H1 (cell line): ENCODE measurements around the gene FAM181A. TPM values are rescaled to one million over a fixed set of nuclear protein-coding genes. Genes with fewer than 3 reads are reported as not detected.

Experiments
- CTCF ChIA-PET: fragments of 300-600 bp; sonication (Branson Sonifier 250); formaldehyde crosslinking; loops from one replicate; lab custom pipeline; 2021; ENCODE audit not compliant: partially characterized antibody; lab: Charles Lee
- POLR2A ChIA-PET: fragments of 300-600 bp; sonication (Branson Sonifier 250); formaldehyde crosslinking; loops from one replicate; lab custom pipeline; 2021; ENCODE audit warnings: inconsistent platforms; ENCODE audit not compliant: partially characterized antibody; lab: Charles Lee
- DNase-seq, 2 experiments: peaks; one replicate each; pipeline versions ENCODE4 v3.0.0 to v3.0.0-alpha.2; 2010 to 2022; ENCODE audit warnings: low spot score in 2 of 2, low read depth in 1 of 2, mixed read lengths in 1 of 2
- FAIRE-seq: peaks from 2 replicates; lab custom pipeline; 2011; peaks lifted over from hg19 to GRCh38; lab: Jason Lieb, UNC
- H2AFZ ChIP-seq: 2 replicates; pipeline ENCODE4 v1.8.1; 2012; ENCODE audit warnings: low read length, inconsistent platforms
- H2AK5ac ChIP-seq: 2 replicates; pipeline ENCODE4 v1.6.1; 2013; ENCODE audit warnings: low read depth, low read length
- H2BK120ac ChIP-seq: replicated peaks from 2 replicates; pipeline ENCODE3; 2013; ENCODE audit warnings: low read depth, low read length, inconsistent platforms
- H2BK12ac ChIP-seq: 2 replicates; pipeline ENCODE4 v1.6.1; 2013; ENCODE audit warnings: low read depth, low read length
- H2BK15ac ChIP-seq: 2 replicates; pipeline ENCODE4 v1.6.1; 2013; ENCODE audit warnings: low read length
- H2BK20ac ChIP-seq: 2 replicates; pipeline ENCODE4 v1.6.1; 2013; ENCODE audit warnings: low read length
- H2BK5ac ChIP-seq: 2 replicates; pipeline ENCODE4 v1.6.1; 2013; ENCODE audit warnings: low read depth, low read length
- H3K14ac ChIP-seq: 2 replicates; pipeline ENCODE4 v1.6.1; 2013; ENCODE audit warnings: inconsistent platforms; ENCODE audit not compliant: insufficient read length
- H3K18ac ChIP-seq: 2 replicates; pipeline ENCODE4 v1.6.1; 2013; ENCODE audit warnings: low read length; ENCODE audit errors: extremely low read depth
- H3K23ac ChIP-seq: 2 replicates; pipeline ENCODE4 v1.6.1; 2013; ENCODE audit warnings: inconsistent platforms; ENCODE audit not compliant: insufficient read length
- H3K23me2 ChIP-seq: 2 replicates; pipeline ENCODE4 v1.6.1; 2013; ENCODE audit warnings: low read depth, low read length
- H3K27ac ChIP-seq: 2 replicates; pipeline ENCODE4 v1.6.1; 2011; ENCODE audit warnings: low read depth, low read length, inconsistent platforms
- H3K27me3 ChIP-seq, 4 experiments: replicated peaks in 1 of 4; 1 replicate in 1 of 4; 2 replicates in 3 of 4; pipeline versions ENCODE4 v1.6.1 to v1.8.1; 2011 to 2013; ENCODE audit warnings: low read length in 3 of 4, mild to moderate bottlenecking in 3 of 4, inconsistent platforms in 2 of 4, mixed read lengths in 2 of 4, moderate library complexity in 1 of 4; ENCODE audit not compliant: control insufficient read depth in 3 of 4, insufficient read depth in 3 of 4; ENCODE audit errors: extremely low read depth in 1 of 4
- H3K36me3 ChIP-seq, 4 experiments: 2 replicates each; pipeline versions ENCODE4 v1.6.1 to v1.8.1; 2011 to 2013; ENCODE audit warnings: mild to moderate bottlenecking in 4 of 4, low read length in 3 of 4, moderate library complexity in 2 of 4, control low read depth in 1 of 4, inconsistent platforms in 1 of 4; ENCODE audit not compliant: insufficient read depth in 4 of 4, control insufficient read depth in 2 of 4
- H3K4ac ChIP-seq: replicated peaks from 2 replicates; pipeline ENCODE3; 2013; ENCODE audit warnings: low read length, low read depth, mixed read lengths, inconsistent platforms; ENCODE audit not compliant: insufficient read length
- H3K4me1 ChIP-seq, 4 experiments: replicated peaks in 1 of 4; 1 replicate in 1 of 4; 2 replicates in 3 of 4; pipeline versions ENCODE4 v1.6.1 to v1.8.1; 2011 to 2013; ENCODE audit warnings: low read length in 3 of 4, inconsistent platforms in 2 of 4, mixed read lengths in 1 of 4; ENCODE audit not compliant: insufficient read depth in 4 of 4, control insufficient read depth in 3 of 4
- H3K4me2 ChIP-seq, 2 experiments: 2 replicates each; pipeline versions ENCODE4 v1.6.1 to v1.8.1; 2011 to 2013; ENCODE audit warnings: low read depth in 2 of 2, low read length in 2 of 2, control low read depth in 1 of 2, inconsistent platforms in 1 of 2, mild to moderate bottlenecking in 1 of 2; ENCODE audit not compliant: insufficient read depth in 1 of 2
- H3K4me3 ChIP-seq, 4 experiments: fragments of 200-600, 300-600 bp in 1 of 4; sonication (generic), shearing (Covaris generic), sonication (Bioruptor Twin) in 1 of 4; 2 replicates each; pipeline versions ENCODE4 v1.5.1 to v1.8.1; 2011 to 2016; ENCODE audit warnings: low read length in 4 of 4, low read depth in 3 of 4, control low read depth in 2 of 4, inconsistent platforms in 2 of 4, mild to moderate bottlenecking in 2 of 4, mixed read lengths in 1 of 4, moderate library complexity in 1 of 4; ENCODE audit not compliant: insufficient read depth in 2 of 4; ENCODE audit errors: extremely low read depth in 1 of 4
- H3K56ac ChIP-seq: replicated peaks from 2 replicates; pipeline ENCODE3; 2013; ENCODE audit warnings: low read depth, mild to moderate bottlenecking, mixed read lengths, low read length, inconsistent platforms; ENCODE audit not compliant: insufficient read length
- H3K79me1 ChIP-seq: 2 replicates; pipeline ENCODE4 v1.6.1; 2013; ENCODE audit warnings: low read depth, low read length, control low read depth
- H3K79me2 ChIP-seq, 2 experiments: 2 replicates each; pipeline versions ENCODE4 v1.6.1 to v1.8.1; 2012 to 2013; ENCODE audit warnings: low read length in 2 of 2, mild to moderate bottlenecking in 2 of 2, inconsistent platforms in 1 of 2; ENCODE audit not compliant: insufficient read depth in 2 of 2, control insufficient read depth in 1 of 2
- H3K9ac ChIP-seq, 4 experiments: replicated peaks in 1 of 4; 1 replicate in 1 of 4; 2 replicates in 3 of 4; pipeline versions ENCODE4 v1.6.1 to v1.8.1; 2011 to 2013; ENCODE audit warnings: low read depth in 3 of 4, low read length in 3 of 4, control low read depth in 2 of 4, mild to moderate bottlenecking in 2 of 4, moderate library complexity in 2 of 4, inconsistent platforms in 1 of 4; ENCODE audit errors: extremely low read depth in 1 of 4
- H3K9me3 ChIP-seq, 2 experiments: 2 replicates each; pipeline versions ENCODE4 v1.6.1 to v1.8.1; 2012 to 2013; ENCODE audit warnings: mild to moderate bottlenecking in 2 of 2, moderate library complexity in 2 of 2, control low read depth in 1 of 2, inconsistent platforms in 1 of 2, low read depth in 1 of 2, low read length in 1 of 2, mixed read lengths in 1 of 2; ENCODE audit not compliant: insufficient read depth in 2 of 2
- H4K20me1 ChIP-seq, 2 experiments: replicated peaks in 1 of 2; 2 replicates each; pipeline versions ENCODE3 to v1.8.1; 2011 to 2013; ENCODE audit warnings: inconsistent platforms in 2 of 2, low read length in 2 of 2, mild to moderate bottlenecking in 1 of 2; ENCODE audit not compliant: insufficient read depth in 2 of 2, control insufficient read depth in 1 of 2
- H4K5ac ChIP-seq: 2 replicates; pipeline ENCODE4 v1.6.1; 2013; ENCODE audit warnings: low read length, low read depth, mixed read lengths, inconsistent platforms; ENCODE audit not compliant: insufficient read length
- H4K8ac ChIP-seq: 2 replicates; pipeline ENCODE4 v1.8.0; 2013; ENCODE audit warnings: mild to moderate bottlenecking, moderate library complexity, low read length, inconsistent platforms; ENCODE audit not compliant: insufficient read depth; ENCODE audit errors: extremely low read depth
- H4K91ac ChIP-seq: replicated peaks from 2 replicates; pipeline ENCODE3; 2013; ENCODE audit warnings: low read length, mixed read lengths, inconsistent platforms; ENCODE audit not compliant: insufficient read length
- BCL11A ChIP-seq, 2 experiments: IDR thresholded peaks; one replicate each; pipeline ENCODE4 v1.6.1; 2011; ENCODE audit warnings: low read depth in 2 of 2, low read length in 2 of 2, mild to moderate bottlenecking in 2 of 2
- JUN ChIP-seq: IDR thresholded peaks from 2 replicates; pipeline ENCODE4 v1.6.1; 2011; ENCODE audit warnings: low read depth, mild to moderate bottlenecking, improper control_type of control experiment, low read length
- JUND ChIP-seq: IDR thresholded peaks from 2 replicates; pipeline ENCODE4 v1.6.1; 2011; ENCODE audit warnings: mild to moderate bottlenecking, improper control_type of control experiment, low read length
- POLR2AphosphoS5 ChIP-seq: IDR thresholded peaks from 2 replicates; pipeline ENCODE4 v1.6.1; 2011; ENCODE audit warnings: low read depth, low read length
- RBBP5 ChIP-seq: IDR thresholded peaks from 2 replicates; pipeline ENCODE4 v1.7.1; 2012; ENCODE audit warnings: low read depth, mild to moderate bottlenecking, inconsistent platforms, low read length, moderate library complexity, borderline replicate concordance
- SIX5 ChIP-seq: IDR thresholded peaks from 2 replicates; pipeline ENCODE4 v1.6.1; 2011; ENCODE audit warnings: mild to moderate bottlenecking, low read depth, low read length
- TAF1 ChIP-seq: IDR thresholded peaks from 2 replicates; pipeline ENCODE4 v1.6.1; 2011; ENCODE audit warnings: mild to moderate bottlenecking, low read depth, low read length
- WGBS, 2 experiments: shearing (Covaris generic) in 1 of 2; methylation state at CpG; one replicate each; pipeline versions ENCODE4 v1.1.6 to v1.1.7; 2013 to 2015; ENCODE audit warnings: low lambda C conversion rate in 2 of 2, mixed read lengths in 2 of 2, inconsistent platforms in 1 of 2, low coverage in 1 of 2, missing lambda C conversion rate in 1 of 2; ENCODE audit not compliant: insufficient replicate concordance in 2 of 2, insufficient coverage in 1 of 2, insufficient read length in 1 of 2; ENCODE audit errors: extremely low coverage in 1 of 2, missing lambda C conversion rate in 1 of 2; 5-methylcytosine and 5-hydroxymethylcytosine counted together
- polyA plus RNA-seq, 7 experiments: library from polyadenylated mRNA; depleted of rRNA in 3 of 7; stranded (reverse) in 5 of 7; unstranded in 2 of 7; fragments of >200 nt in 5 of 7; fragments of 200-250 nt in 2 of 7; gene quantifications; 1 replicate in 5 of 7; 2 replicates in 1 of 7; 4 replicates in 1 of 7; pipeline versions ENCODE4 v1.2.1 to v1.2.3, GENCODE V29; 2011 to 2013; ENCODE audit warnings: missing spikeins in 2 of 7, mixed read lengths in 2 of 7
- total RNA-seq: library from RNA; stranded (reverse); fragmentation: NEBNext Ultra II Directional; extraction: Animal tissue kit (Norgen Biotek cat#: 25700); gene quantifications from 2 replicates; pipeline ENCODE4 v1.2.1, GENCODE V29; 2021

The FAM181A gene
- total and polyA plus RNA-seq, 2 of the 8 experiments (the other 6 are each of a cell fraction or from before 2014, with no cell fraction given), result not detected

- Histone ChIP-seq H3K4me2 (peak overlapping the region in 1 of 2 experiments; percentile 26; a peak in 1 of 4 replicates), H4K20me1 (no peaks in the 10 kb centered on the region), H3K4me1 (peaks cover 0 to 9% (median 7%) of the 10 kb centered on the region in 4 experiments; a peak in 5 of 7 replicates), H2BK20ac (peak overlapping the region; percentile 64; the same call in 1 of the 2 replicates), H3K23me2 (no peaks in the 10 kb centered on the region), H4K91ac (peak overlapping the region; percentile 34), H3K36me3 (no peaks in the 10 kb centered on the region), H3K18ac (no peak overlapping the region), H3K14ac (no peak overlapping the region), H3K56ac (no peak overlapping the region), H2AFZ (peak overlapping the region; percentile 95), H2BK120ac (no peak overlapping the region), H2BK12ac (peak overlapping the region; percentile 80; the same call in 1 of the 2 replicates), H3K79me2 (no peaks in the 10 kb centered on the region), H3K27me3 (peaks cover 0 to 1% (median 0%) of the 10 kb centered on the region in 4 experiments; a peak in 1 of 7 replicates), H4K8ac (no peak overlapping the region; the same call in 1 of the 2 replicates), H3K23ac (no peak overlapping the region)
- POLR2A ChIA-PET, result interaction anchor here (1.4 kb wide), 1 partner anchor 17 kb away, joined by 3 read pairs; no protein-coding TSS in a partner anchor
- TF ChIP-seq BCL11A (IDR thresholded peaks at IDR 0.05; ENCODE audit: low read depth in 2 of 2, low read length in 2 of 2) (no peak), TAF1 (peak; percentile 39; the same call in 1 of the 2 replicates), JUND (peak; percentile 86), RBBP5 (peak; percentile 59; the same call in 1 of the 2 replicates), POLR2AphosphoS5 (no peak), SIX5 (no peak), JUN (0 out of 2 replicates have a peak, but pooled peaks have one; percentile 21)
- TF ChIP-seq, all 59 proteins: peak for 4
- H3K4me3 ChIP-seq, result no peak overlapping the region
- H2AK5ac ChIP-seq, result no peak overlapping the region
- no peaks in the 10 kb centered on the region for H3K79me1 ChIP-seq
- H3K27ac ChIP-seq, result no peak overlapping the region; the same call in 1 of the 2 replicates
- no peak for FAIRE-seq
- WGBS, 2 experiments, result 76% methylated on average over 22 of the region's 23 CpGs; no CpG with 5 or more reads in 1 of the 2 experiments
- no peak overlapping the region; the same call in 1 of the 2 replicates for H2BK15ac ChIP-seq
- H3K4ac ChIP-seq, result no peak overlapping the region
- no peaks in the 10 kb centered on the region for H3K9me3 ChIP-seq
- H3K9ac ChIP-seq, result 0 out of 7 replicates have a peak overlapping the region, but pooled peaks of 1 of the 4 experiments have one; percentile 1
- DNase-seq, result peak in 1 of 2 experiments; percentile 61
- H4K5ac ChIP-seq, result no peak overlapping the region
- CTCF ChIA-PET, result interaction anchor here (0.7 to 8.0 kb wide), 9 partner anchors 12 to 177 kb away, joined by 3 to 37 read pairs (median 4); no protein-coding TSS in a partner anchor
- H2BK5ac ChIP-seq, result peak overlapping the region; percentile 54; the same call in 1 of the 2 replicates
Measured at GRCh38 chr14:93959239-93960107, 32.3 kb downstream of the FAM181A start.
